GM13976 (cell line): ENCODE data around the gene RSRP1.
"Not testable (repeated sequence)": the region's sequence is repeated elsewhere in the genome, so short reads cannot be mapped to it uniquely, and the experiment has no call there.

Experiments used
- DNase-seq: peaks from one replicate; pipeline ENCODE4 v3.0.0; 2012; ENCODE audit warnings: low spot score
- in situ Hi-C: fragments of 300-500 bp; cut with MboI; formaldehyde crosslinking; loops from one replicate; pipeline ENCODE4 v1.12.0; 2022; ENCODE audit warnings: low sequenced_read_pairs, mixed read lengths, inconsistent platforms; ENCODE audit not compliant: unreplicated experiment
- TF ChIP-seq, protein P1 (sequence below): IDR thresholded peaks from 2 replicates; pipeline ENCODE4 v1.5.1; 2012; ENCODE audit warnings: borderline replicate concordance, mild to moderate bottlenecking; ENCODE audit not compliant: insufficient read depth; ENCODE audit errors: extremely low read depth, missing control alignments, control extremely low read depth

RSRP1 gene, protein sequence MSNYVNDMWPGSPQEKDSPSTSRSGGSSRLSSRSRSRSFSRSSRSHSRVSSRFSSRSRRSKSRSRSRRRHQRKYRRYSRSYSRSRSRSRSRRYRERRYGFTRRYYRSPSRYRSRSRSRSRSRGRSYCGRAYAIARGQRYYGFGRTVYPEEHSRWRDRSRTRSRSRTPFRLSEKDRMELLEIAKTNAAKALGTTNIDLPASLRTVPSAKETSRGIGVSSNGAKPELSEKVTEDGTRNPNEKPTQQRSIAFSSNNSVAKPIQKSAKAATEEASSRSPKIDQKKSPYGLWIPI

DNA sequence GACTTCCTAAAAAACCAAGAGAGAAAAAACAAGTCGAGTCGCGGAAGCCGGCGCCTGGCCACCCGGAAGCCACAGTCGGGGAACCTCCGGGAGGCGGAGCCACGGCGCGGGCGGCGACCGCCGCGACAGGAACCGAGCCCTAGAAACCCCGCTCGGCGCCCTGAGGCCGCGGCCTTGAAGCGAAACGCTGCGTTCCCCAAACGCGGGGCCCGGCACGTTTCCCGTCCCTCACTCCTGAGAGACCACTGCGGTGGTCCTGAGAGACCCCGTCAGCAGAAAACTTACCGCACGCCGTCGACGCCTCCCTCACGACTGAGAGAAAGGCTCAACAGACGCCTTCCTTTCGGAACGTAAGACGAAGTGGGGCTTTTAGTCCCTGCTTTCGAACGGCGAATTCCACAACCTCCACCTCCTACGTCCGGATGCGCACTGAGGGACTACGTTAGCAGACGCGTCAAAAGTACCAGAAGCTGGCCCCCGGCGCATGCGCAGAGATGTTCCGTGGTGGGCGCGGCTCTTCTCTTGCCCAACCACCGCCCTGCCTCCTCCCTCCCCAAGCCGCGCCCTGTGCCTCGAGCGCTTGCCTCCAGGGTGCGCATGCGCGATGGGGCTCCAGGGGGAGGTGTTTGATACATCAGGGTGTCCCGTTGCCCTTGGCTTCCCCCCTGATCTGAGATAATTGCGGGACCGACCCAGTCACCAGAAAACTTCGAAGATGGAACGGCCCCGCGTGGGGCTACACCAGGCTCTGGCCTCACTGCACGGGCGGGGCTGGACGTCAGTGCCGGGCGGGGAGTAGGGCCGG is at the start of gene RSRP1:
Gene RSRP1 (minus strand): TSS at position 431 of the 805 bp plus-strand sequence. CDS start 491 bp downstream, outside the sequence.
- TF ChIP-seq, protein P1, sequence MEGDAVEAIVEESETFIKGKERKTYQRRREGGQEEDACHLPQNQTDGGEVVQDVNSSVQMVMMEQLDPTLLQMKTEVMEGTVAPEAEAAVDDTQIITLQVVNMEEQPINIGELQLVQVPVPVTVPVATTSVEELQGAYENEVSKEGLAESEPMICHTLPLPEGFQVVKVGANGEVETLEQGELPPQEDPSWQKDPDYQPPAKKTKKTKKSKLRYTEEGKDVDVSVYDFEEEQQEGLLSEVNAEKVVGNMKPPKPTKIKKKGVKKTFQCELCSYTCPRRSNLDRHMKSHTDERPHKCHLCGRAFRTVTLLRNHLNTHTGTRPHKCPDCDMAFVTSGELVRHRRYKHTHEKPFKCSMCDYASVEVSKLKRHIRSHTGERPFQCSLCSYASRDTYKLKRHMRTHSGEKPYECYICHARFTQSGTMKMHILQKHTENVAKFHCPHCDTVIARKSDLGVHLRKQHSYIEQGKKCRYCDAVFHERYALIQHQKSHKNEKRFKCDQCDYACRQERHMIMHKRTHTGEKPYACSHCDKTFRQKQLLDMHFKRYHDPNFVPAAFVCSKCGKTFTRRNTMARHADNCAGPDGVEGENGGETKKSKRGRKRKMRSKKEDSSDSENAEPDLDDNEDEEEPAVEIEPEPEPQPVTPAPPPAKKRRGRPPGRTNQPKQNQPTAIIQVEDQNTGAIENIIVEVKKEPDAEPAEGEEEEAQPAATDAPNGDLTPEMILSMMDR: no peak
- DNase-seq: peak; percentile 100
- in situ Hi-C loops: loop anchor here (10.0 kb wide), 1 partner anchor 98 kb away; no protein-coding TSS in a partner anchor

DNA sequence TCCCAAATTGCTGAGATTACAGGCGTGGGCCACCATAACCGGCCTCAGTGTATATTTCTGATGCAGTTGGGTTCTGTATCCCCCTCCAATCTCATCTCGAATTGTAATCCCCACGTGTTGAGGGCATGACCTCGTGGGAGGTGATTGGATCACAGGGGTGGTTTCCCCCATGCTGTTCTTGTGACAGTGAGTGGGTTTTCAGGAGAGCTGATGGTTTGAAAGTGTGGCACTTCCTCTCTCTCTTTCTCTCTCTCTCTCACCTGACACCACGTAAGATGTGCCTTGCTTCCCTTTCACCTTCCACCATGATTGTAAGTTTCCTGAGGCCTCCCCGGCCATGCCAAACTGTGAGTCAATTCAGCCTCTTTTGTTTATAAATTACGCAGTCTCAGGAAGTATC is 49.2 kb upstream of the RSRP1 start:
- DNase-seq, in situ Hi-C loops: not testable (repeated sequence)

DNA sequence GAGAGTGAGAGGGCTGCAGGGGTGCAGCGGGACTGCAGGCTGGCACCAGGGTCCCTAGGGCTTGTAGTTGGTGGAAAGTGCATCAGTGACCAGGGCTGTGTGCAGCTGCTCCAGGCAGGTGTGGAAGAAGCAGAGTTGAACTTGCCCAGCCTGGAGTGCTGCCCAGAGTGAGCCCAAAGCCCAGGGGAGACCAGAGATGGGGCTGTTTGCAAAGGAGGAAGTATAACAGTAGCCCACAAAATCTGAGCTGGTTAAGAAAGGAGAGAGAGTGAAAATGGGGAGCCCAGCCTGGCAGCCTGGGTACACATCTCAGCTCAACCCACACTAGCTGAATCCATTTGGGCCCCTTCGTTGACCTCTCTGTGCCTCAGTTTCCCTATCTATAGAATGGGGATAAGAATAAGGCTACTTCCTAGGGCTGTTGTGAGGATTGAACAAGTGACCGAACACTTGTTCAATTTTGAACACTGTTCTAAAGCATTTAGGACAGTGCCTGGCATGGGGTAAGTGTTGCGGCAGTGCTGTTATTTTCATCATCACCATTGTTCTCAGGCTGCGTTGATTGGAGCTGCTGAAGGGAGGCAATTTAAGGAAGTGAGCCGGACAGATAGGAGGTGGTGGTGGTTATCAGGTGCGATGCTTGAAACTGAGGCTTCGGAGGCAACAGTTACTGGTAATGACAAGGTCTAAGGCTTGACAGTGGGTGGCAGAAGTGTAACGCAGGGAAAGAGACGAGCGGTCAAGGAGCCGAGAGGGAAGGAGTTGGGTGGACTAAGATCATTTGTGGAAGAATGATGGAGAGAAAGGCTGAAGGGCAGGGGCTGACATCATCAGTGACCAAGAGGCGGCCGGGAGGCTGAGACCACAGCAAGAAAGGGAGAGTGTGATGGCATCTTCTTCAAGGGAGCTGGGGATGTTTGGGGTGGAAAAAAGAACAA is 47.9 kb upstream of the RSRP1 start:
- DNase-seq, in situ Hi-C loops: not testable (repeated sequence)

DNA sequence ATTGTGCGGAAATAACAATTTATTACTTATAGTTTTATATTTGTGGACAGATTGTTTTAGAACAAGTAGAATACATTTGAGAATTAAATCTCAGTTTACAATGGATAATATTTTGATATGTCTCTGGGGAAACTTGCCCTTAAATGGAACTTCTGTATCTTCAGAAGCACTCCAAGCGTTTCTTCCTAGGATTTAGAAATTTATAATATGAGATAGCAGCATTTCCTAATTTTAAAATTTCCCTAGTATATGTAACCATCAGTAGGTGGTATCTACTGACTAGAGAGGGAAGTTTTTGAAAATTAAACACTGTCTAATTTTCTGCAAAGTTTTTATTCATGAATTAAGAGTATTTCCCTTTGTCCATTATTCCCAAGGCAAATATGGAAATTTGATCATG is 46.2 kb upstream of the RSRP1 start:
- in situ Hi-C loops, DNase-seq: not testable (repeated sequence)

DNA sequence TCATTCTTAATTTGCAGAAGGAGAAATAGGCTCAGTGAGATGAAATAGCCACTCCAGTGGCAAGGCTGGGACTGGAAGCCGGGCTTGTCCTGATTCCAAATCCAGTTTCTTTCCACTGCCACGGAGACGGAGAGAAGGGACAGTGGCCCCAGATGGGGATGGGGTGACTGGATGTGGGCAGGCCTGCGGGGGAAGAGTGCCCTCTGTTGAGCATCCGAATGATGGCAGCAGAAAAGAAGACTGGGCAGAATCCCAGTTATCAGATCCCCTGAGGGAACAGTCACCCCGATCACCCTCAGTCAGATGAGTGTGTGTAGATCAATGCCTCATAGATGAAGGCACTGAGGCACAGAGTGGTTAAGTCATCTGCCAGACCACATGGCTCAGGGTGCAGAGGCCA is 42.8 kb upstream of the RSRP1 start:
- in situ Hi-C loops, DNase-seq: not testable (repeated sequence)

DNA sequence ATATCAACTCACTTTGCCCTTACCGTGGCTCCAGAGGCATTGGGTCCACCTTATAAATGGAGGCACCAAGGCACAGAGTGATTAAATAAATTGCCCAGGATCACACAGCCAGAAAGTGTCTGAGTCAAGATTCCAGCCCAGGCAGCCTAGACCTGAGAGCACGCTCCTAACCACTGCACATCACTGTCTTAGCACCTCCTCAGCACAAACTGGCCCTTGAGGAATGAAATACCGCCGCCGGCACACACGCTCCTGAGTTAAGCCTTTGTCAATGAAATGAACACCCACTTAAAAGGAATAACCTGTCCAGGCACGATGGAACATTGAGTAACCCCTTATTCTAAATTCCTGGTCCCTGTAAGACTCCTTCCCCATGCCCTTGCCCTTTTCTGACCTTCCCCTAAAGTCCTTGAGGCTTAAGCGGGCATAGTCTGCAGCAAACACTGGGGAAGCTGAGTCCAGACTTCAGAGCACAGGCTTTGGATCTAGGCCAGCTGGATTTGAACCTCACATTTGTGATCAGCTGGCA is 41.4 kb upstream of the RSRP1 start:
- in situ Hi-C loops, DNase-seq: not testable (repeated sequence)

DNA sequence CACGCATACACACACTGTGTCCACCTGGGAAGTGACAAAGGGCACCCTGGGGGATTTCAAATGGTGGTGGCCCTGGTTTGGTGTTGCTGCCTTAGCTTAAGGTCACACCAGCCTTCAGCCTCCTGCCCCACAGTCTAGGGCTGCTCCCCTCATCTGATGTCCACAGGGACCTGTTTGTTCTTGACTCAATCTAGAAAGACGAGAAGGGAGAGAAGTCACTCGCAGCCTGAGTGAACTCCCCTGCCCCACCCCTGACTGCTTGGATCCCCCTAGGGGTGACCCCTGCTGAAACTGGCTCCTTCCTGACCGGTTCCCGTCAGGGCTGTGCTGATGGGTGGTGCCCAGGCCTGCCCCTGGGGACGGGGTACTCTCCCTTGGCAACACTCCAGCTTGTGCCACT is 39.9 kb upstream of the RSRP1 start:
- DNase-seq, in situ Hi-C loops: not testable (repeated sequence)

DNA sequence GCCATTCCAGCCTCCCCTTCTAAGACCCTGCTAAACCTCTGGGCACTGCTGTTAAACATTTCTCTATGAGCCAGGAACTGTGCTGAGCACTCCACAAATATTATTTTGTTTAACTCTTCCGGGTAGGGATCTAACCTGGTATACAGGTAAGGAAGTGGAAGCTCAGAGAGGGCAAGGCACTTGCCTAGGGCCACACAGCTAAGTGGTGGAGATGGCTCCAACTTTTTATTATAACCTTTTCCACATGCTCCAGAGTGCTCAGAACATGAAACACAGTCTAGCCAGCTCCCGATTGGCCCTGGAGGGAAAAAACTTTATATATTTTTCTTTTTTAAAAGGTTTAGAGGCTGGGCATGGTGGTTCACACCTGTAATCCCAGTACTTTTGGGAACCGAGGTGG is 38.6 kb upstream of the RSRP1 start:
- in situ Hi-C loops, DNase-seq: not testable (repeated sequence)

DNA sequence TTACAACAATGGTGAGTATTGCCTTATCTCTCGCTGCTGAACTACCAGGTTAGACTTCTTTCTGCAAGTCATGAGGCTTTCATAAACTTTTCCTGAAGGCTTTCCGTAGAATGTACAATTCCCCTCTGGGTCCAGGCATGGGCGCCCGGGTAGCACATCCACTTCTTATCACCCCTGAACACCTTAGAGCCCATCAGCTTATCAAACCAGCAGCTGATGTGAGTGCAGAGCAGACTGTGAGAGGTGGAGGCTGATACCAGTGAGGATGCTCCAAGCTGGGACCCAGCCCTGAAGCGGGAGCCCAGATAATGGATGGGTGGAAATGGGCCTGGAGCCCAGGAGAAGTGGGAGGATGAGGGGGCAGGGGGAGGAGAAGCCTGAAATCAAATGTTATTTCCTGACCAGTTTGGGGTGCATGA is 32.4 kb upstream of the RSRP1 start:
- DNase-seq, in situ Hi-C loops: not testable (repeated sequence)

DNA sequence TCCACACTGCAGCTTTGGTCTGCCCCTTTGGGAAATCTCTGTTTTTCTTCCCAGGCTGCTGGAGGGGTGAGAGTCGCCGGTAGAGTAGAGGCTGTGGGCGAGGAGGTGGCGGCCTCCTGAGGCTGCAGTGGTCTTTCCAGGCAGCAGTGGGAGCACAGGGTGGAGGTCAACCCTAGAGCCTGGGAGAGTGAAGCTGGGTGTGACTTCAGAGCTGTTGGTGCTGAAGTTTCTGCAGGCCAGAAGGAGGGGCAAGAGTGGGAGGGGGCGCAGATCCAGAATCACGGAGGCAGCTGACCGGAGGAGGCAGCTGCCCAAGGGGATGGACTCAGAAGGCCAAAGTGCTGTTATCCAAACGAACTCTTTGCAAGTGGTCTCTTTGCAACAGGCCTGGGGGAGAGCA is 31.5 kb upstream of the RSRP1 start:
- DNase-seq, in situ Hi-C loops: not testable (repeated sequence)

DNA sequence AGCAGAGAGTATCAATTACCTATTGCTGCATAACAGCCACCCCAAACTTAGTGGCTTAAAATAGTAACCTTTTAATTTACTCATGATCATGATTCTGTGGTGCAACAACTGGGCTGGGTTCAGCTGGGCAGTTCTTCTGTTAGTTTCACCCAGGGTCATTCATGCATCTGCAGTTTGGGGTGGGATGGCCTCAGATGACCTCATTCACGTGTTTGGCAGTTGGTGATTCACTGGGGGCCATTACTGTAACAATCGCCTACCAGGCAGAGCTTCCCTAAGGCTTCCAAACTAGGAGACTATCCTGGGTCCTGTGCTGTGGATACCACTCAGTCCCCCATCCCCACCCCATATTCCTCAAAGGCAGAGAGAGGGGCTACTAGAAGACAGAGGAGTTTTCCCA is 31.1 kb upstream of the RSRP1 start:
- DNase-seq: not testable (repeated sequence)

DNA sequence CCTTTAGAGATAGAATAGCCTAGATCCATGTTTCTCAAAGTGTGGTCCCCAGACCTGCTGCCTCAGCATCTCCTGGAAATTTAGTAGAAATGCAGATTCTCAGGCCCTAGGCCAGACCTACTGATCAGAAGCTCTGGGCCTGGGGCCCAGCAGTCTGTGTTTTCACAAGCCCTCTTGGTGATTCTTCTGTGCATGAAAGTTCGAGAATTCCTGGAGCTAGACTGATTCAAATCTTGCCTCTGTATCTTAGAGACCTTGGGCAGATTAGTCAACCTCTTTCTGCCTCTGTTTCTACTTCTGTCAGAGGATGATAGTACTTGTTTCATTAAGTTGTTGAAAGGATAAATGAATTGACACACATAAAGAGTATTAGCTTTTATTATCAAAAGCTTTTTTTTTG is 30.0 kb upstream of the RSRP1 start:
- in situ Hi-C loops, DNase-seq: not testable (repeated sequence)

More for the DNA sequence above, 31.1 kb upstream of the RSRP1 start:
- in situ Hi-C loops: not testable (repeated sequence)

DNA sequence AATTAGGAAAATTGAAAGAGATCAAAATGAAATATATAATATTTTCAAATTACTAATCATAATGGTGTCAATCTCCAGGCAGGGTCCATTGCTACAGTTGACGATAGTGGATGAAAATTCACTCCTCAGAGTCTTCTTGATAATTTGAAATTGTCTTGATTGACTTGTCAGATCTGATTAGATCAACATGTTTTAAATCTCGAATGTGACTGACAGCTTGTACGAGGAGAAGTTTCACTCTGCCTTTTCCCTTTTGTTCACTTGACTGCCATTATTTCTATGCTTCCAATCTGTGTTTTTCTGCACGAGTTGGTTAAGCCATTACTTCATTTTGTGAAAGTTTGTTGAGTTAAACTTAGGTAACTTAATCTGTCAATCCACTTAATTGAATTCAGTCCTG is 28.4 kb upstream of the RSRP1 start:
- DNase-seq, in situ Hi-C loops: not testable (repeated sequence)

DNA sequence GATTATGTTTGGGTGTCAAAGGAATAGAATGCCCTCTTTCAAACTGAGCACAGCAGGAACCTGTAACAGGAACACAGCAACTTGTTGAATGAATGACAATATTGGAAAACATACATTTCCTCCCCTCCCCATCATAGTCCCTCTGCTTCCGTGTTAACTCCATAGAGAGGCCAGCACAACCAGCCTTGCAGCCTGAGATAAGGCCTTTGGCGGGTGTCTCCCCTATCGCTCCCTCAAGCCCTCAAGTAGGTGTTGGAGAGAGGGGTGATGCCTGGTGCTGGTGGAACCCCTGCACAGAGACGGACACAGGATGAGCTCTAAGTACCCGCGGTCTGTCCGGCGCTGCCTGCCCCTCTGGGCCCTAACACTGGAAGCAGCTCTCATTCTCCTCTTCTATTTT is 25.0 kb upstream of the RSRP1 start, which contains the start of gene RHD:
Gene RHD (plus strand): TSS at position 272 of the 400 bp plus-strand sequence. CDS start 39 bp downstream, at position 311.
- DNase-seq, in situ Hi-C loops: not testable (repeated sequence)

DNA sequence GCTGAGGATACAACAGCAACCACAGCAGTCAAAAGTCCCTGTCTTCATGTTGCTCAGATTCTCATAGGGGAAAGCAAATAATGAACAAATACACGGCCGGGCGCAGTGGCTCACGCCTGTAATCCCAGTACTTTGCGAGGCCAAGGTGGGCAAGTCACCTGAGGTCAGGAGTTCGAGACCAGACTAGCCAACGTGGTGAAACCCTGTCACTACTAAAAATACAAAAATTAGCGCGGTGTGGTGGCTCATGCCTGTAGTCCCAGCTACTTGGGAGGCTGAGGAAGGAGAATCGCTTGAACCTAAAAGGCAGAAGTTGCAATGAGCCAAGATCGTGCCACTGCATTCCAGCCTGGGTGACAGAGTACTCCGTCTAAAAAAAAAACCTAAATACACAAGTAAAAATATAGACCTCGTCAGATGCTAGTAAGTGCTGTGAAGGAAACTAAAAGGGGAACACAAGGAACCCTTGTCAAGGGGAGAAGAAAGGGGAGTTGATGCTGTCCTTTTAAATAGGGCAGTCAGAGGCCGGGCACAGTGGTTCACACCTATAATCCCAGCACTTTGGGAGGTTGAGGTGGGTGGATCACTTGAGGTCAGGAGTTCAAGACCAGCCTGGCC is 21.0 kb upstream of the RSRP1 start:
- DNase-seq, in situ Hi-C loops: not testable (repeated sequence)
